ENCODE measurements around the gene TMEM91. TPM values are rescaled to one million over a fixed set of nuclear protein-coding genes. Genes with fewer than 3 reads are reported as not detected.

TMEM91 gene
- polyA plus RNA-seq, 1 donor from 2014 or later: 24.4 TPM

- Histone ChIP-seq H3K27me3 (ENCODE audit: insufficient read depth, low read depth, low read length) (peaks cover 52% of the 10 kb centered on the region), H3F3A (ENCODE audit: insufficient read depth, low read length, poor library complexity, severe bottlenecking) (no peaks in the 10 kb centered on the region), H3K79me2 (replicated peaks; ENCODE audit: insufficient read depth, low read length) (no peaks in the 10 kb centered on the region), H3K36me3 (ENCODE audit: insufficient read depth, low read length) (no peaks in the 10 kb centered on the region), H3K4me2 (ENCODE audit: low read length) (peak overlapping the region; percentile 39), H4K20me1 (ENCODE audit: insufficient read depth) (no peaks in the 10 kb centered on the region), H3K9ac (ENCODE audit: low read length) (no peak overlapping the region), H3K27ac (ENCODE audit: low read length) (no peak overlapping the region), H2AFZ (ENCODE audit: low read depth, low read length) (no peak overlapping the region), H3K9me2 (ENCODE audit: insufficient read depth, low read length) (no peaks in the 10 kb centered on the region), H3K4me3 (ENCODE audit: low read length) (peak overlapping the region; percentile 65), H3K9me3 (ENCODE audit: low read length) (no peaks in the 10 kb centered on the region)
- TF ChIP-seq MXI1 (conservative IDR thresholded peaks at IDR 0.05; ENCODE audit: poor library complexity, severe bottlenecking) (no peak), TAF1 (IDR thresholded peaks at IDR 0.05; ENCODE audit: low read depth) (no peak), RAD21 (conservative IDR thresholded peaks at IDR 0.05) (no peak), EZH2 (IDR thresholded peaks at IDR 0.05; ENCODE audit: borderline replicate concordance, insufficient read depth, low read length, poor library complexity, severe bottlenecking) (no peak)
Measured at GRCh38 chr19:41350735-41351338, 25.5 kb upstream of the TMEM91 start.

- no peaks in the 10 kb centered on the region for H3K36me3 ChIP-seq (ENCODE audit: insufficient read depth, low read length)
Measured at GRCh38 chr19:41351339-41352245, 24.7 kb upstream of the TMEM91 start.

More at GRCh38 chr19:41351339-41352245, 24.7 kb upstream of the TMEM91 start:
- H3K9ac ChIP-seq (ENCODE audit: low read length): peak overlapping the region; percentile 24
- no peaks in the 10 kb centered on the region for H3K9me2 ChIP-seq (ENCODE audit: insufficient read depth, low read length)
- H3K27ac ChIP-seq (ENCODE audit: low read length): no peak overlapping the region
- no peaks in the 10 kb centered on the region for H3K9me3 ChIP-seq (ENCODE audit: low read length)
- peak overlapping the region; percentile 65 for H3K4me3 ChIP-seq (ENCODE audit: low read length)
- no peaks in the 10 kb centered on the region for H4K20me1 ChIP-seq (ENCODE audit: insufficient read depth)
- no peaks in the 10 kb centered on the region for H3F3A ChIP-seq (ENCODE audit: insufficient read depth, low read length, poor library complexity, severe bottlenecking)
- H3K4me2 ChIP-seq (ENCODE audit: low read length): peak overlapping the region; percentile 39
- no peak overlapping the region for H2AFZ ChIP-seq (ENCODE audit: low read depth, low read length)
- no peaks in the 10 kb centered on the region for H3K79me2 ChIP-seq (replicated peaks; ENCODE audit: insufficient read depth, low read length)
- TF ChIP-seq TAF1 (IDR thresholded peaks at IDR 0.05; ENCODE audit: low read depth): no peak
- no peak for TF ChIP-seq REST (IDR thresholded peaks at IDR 0.05; ENCODE audit: borderline replicate concordance)
- TF ChIP-seq RAD21 (conservative IDR thresholded peaks at IDR 0.05): no peak
- no peak for TF ChIP-seq EZH2 (IDR thresholded peaks at IDR 0.05; ENCODE audit: borderline replicate concordance, insufficient read depth, low read length, poor library complexity, severe bottlenecking)
- no peak for TF ChIP-seq EP300 (conservative IDR thresholded peaks at IDR 0.05; ENCODE audit: poor library complexity, severe bottlenecking)
- TF ChIP-seq MXI1 (conservative IDR thresholded peaks at IDR 0.05; ENCODE audit: poor library complexity, severe bottlenecking): no peak
- no peak for TF ChIP-seq CTCF (IDR thresholded peaks at IDR 0.05; ENCODE audit: poor library complexity, severe bottlenecking)
- TF ChIP-seq POLR2AphosphoS5 (IDR thresholded peaks at IDR 0.05): no peak
- no peak for TF ChIP-seq SMC3 (conservative IDR thresholded peaks at IDR 0.05; ENCODE audit: poor library complexity)
- H3K27me3 ChIP-seq (ENCODE audit: insufficient read depth, low read depth, low read length): peaks cover 52% of the 10 kb centered on the region

Measured in neural cell (in vitro differentiated cells).